Body of pancreas (tissue), 4 donors: ENCODE measurements around the gene BBS7.

Experiments
- POLR2A ChIP-seq, 3 donors: fragments of 450-650 bp; IDR thresholded peaks; one replicate each; pipeline ENCODE4 v1.6.1; 2016; ENCODE audit warnings: antibody characterized with exemption in 3 of 3, mild to moderate bottlenecking in 2 of 3
- TF ChIP-seq, protein P1 (sequence below), 7 experiments: fragments of 450-650 bp in 4 of 7; fragments of 200-600 bp in 3 of 7; sonication (generic) in 3 of 7; IDR thresholded peaks; one replicate each; pipeline ENCODE4 v1.5.1; 2016 to 2019; ENCODE audit warnings: antibody characterized with exemption in 7 of 7

DNA sequence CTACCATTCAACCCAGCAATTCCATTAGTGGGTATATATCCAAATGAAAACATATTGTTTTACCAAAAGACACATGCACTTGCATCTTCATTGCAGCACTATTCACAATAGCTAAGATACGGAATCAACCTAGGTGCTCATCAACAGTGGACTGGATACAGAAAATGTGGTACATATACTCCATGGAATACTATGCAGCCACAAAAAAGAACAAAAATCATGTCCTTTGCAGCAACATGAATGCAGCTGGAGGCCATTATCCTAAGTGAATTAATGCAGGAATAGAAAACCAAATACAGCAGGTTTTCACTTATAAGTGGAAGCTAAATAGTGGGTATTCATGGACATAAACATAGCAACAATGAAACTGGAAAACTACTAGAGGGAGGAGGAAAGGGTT lies 38.1 kb upstream of the BBS7 start:
- TF ChIP-seq POLR2A (IDR thresholded peaks at IDR 0.05): no peak
- TF ChIP-seq, protein P1, sequence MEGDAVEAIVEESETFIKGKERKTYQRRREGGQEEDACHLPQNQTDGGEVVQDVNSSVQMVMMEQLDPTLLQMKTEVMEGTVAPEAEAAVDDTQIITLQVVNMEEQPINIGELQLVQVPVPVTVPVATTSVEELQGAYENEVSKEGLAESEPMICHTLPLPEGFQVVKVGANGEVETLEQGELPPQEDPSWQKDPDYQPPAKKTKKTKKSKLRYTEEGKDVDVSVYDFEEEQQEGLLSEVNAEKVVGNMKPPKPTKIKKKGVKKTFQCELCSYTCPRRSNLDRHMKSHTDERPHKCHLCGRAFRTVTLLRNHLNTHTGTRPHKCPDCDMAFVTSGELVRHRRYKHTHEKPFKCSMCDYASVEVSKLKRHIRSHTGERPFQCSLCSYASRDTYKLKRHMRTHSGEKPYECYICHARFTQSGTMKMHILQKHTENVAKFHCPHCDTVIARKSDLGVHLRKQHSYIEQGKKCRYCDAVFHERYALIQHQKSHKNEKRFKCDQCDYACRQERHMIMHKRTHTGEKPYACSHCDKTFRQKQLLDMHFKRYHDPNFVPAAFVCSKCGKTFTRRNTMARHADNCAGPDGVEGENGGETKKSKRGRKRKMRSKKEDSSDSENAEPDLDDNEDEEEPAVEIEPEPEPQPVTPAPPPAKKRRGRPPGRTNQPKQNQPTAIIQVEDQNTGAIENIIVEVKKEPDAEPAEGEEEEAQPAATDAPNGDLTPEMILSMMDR (IDR thresholded peaks at IDR 0.05): no peak
